Nephron (organoid): ENCODE data around the gene RAB11FIP4.

Experiments used
- H3K27ac Mint-ChIP-seq, 3 experiments: 2 replicates each; pipeline ENCODE4 v1.8.0; 2020; ENCODE audit warnings: mixed read lengths in 3 of 3, mild to moderate bottlenecking in 2 of 3, moderate library complexity in 1 of 3
- H3K27me3 Mint-ChIP-seq: 2 replicates; pipeline ENCODE4 v1.8.0; 2021; ENCODE audit warnings: low read depth, mild to moderate bottlenecking, moderate library complexity, mixed read lengths
- H3K36me3 Mint-ChIP-seq: 2 replicates; pipeline ENCODE4 v1.8.0; 2020; ENCODE audit warnings: low read depth, mixed read lengths
- H3K4me1 Mint-ChIP-seq: 2 replicates; pipeline ENCODE4 v1.8.0; 2020; ENCODE audit warnings: mixed read lengths
- H3K4me3 Mint-ChIP-seq, 3 experiments: 2 replicates each; pipeline ENCODE4 v1.8.0; 2020; ENCODE audit warnings: mild to moderate bottlenecking in 3 of 3, mixed read lengths in 3 of 3, moderate library complexity in 2 of 3
- H3K9me3 Mint-ChIP-seq: 2 replicates; pipeline ENCODE4 v1.8.0; 2020; ENCODE audit warnings: mixed read lengths
- TF ChIP-seq, protein P1 (sequence below), 3 experiments: fragments of 200-600 bp; sonication (generic); IDR thresholded peaks; one replicate each; pipeline ENCODE4 v1.5.0; 2021; ENCODE audit warnings: antibody characterized with exemption in 3 of 3; ENCODE audit not compliant: unreplicated experiment in 3 of 3

RAB11FIP4 gene

DNA sequence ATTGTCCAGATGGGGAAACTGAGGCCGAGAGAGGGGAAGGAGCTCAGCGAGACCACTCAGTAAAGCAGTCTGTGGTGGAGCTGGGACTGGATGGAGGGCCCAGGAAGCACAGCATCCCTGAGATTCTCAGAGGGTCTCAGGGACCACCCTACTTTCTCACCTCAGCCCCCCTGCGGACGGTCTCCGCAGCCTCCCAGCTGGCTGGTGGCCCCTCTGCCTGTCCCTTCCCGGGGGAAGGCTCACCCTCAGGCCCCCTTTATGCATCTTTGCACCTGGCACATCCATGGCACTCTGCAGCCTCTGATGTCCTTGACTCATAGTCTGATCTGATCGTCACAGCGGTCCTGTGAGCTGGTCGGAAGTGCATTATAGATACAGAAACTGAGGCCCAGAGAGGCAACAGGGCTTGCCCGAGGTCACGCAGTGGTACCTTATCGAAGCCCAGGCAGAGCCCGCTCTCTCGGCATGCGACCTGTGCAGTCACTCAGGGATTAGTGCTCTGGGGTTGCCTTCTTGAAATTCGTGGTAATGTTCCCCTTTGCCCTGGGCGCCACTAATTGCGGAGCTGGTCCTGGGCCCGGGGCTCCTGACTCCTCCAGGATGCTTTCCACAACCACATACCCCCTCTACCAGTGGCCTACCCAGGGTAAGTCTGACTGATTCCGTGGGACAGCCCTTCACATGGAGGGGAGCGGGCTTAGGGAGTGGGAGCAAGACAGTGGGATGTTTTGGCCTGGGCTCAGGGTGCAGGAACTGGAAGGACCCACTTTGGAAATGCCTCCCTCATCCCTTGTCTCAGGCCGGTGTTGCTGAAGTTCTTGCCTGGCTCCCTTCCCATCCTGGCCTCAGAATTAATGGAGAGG, 24.4 kb downstream of the RAB11FIP4 start:
- H3K4me3 Mint-ChIP-seq, result no peak overlapping the region
- TF ChIP-seq, protein P1, sequence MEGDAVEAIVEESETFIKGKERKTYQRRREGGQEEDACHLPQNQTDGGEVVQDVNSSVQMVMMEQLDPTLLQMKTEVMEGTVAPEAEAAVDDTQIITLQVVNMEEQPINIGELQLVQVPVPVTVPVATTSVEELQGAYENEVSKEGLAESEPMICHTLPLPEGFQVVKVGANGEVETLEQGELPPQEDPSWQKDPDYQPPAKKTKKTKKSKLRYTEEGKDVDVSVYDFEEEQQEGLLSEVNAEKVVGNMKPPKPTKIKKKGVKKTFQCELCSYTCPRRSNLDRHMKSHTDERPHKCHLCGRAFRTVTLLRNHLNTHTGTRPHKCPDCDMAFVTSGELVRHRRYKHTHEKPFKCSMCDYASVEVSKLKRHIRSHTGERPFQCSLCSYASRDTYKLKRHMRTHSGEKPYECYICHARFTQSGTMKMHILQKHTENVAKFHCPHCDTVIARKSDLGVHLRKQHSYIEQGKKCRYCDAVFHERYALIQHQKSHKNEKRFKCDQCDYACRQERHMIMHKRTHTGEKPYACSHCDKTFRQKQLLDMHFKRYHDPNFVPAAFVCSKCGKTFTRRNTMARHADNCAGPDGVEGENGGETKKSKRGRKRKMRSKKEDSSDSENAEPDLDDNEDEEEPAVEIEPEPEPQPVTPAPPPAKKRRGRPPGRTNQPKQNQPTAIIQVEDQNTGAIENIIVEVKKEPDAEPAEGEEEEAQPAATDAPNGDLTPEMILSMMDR (IDR thresholded peaks at IDR 0.05; ENCODE audit: unreplicated experiment in 3 of 3), result no peak
- H3K9me3 Mint-ChIP-seq, result no peaks in the 10 kb centered on the region
- H3K36me3 Mint-ChIP-seq, result no peaks in the 10 kb centered on the region
- H3K27ac Mint-ChIP-seq, result peak overlapping the region in 1 of 3 experiments; percentile 46
- peaks cover 22% of the 10 kb centered on the region for H3K27me3 Mint-ChIP-seq
- H3K4me1 Mint-ChIP-seq, result peaks cover 26% of the 10 kb centered on the region

DNA sequence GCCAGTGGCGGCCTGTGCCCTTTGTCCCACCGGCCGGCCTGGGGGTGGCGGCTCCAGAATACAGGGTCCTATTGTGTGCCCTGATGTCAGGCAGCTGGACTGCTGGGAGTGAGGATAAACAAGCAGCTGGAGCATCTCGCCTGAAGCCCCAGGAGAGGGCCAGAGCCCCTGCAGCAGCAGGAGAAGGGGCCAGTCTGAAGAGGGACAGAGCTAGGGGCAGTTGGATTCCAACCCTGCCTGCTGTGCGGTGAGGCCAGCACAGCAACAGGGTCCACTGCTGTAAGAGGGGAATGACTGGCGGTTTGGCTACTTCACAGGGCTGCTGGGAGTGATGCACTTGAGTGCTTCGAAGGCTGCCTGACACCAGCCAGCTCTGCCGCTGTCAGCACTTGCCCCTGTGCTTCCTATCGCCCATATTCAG, 25.0 kb downstream of the RAB11FIP4 start:
- TF ChIP-seq, protein P1 (IDR thresholded peaks at IDR 0.05; ENCODE audit: unreplicated experiment in 3 of 3), result no peak
- Mint-ChIP-seq H3K4me3 (no peak overlapping the region), H3K9me3 (no peaks in the 10 kb centered on the region), H3K4me1 (peaks cover 26% of the 10 kb centered on the region), H3K27me3 (peaks cover 22% of the 10 kb centered on the region), H3K36me3 (no peaks in the 10 kb centered on the region), H3K27ac (peak overlapping the region in 1 of 3 experiments; percentile 46)

DNA sequence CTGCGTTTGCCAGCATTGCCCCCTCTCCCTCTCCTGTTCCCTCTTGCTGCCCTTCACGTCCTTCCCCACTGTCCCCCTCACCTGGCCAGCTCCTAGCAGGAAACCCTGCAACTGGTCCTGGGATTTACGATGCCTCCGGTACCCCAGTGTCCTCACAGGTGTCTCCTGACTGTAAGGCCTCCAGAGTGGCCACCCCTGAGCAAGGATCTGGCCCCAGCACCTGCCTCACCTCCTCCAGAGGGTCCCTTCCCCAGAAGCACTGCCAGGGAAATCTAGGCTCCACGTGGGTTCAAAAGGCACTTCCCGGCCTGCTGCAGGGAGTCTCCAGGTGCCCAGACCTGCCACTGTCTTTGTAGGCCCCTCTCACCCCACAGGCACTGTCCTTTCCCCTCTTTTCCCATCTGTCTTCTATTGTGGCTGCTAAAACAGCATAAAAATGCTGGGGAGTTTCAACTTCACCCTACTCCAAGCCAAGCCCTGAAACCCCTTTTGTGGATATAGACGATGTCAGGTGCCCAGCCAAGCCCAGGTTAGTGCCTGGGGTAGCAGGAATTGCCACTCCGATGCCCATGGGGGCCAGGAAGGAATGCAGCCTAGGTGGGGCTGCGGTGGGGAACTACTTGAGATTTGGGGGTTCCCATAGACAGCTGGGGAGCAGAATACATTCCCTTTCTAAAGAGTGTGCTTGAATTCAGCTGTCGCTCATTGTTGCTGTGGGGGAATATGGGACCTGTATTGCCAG, 25.7 kb downstream of the RAB11FIP4 start:
- Mint-ChIP-seq H3K9me3 (peaks cover 1% of the 10 kb centered on the region), H3K4me1 (peaks cover 26% of the 10 kb centered on the region), H3K4me3 (no peak overlapping the region), H3K27me3 (peaks cover 22% of the 10 kb centered on the region), H3K27ac (no peak overlapping the region), H3K36me3 (no peaks in the 10 kb centered on the region)
- TF ChIP-seq, protein P1 (IDR thresholded peaks at IDR 0.05; ENCODE audit: unreplicated experiment in 3 of 3), result no peak

DNA sequence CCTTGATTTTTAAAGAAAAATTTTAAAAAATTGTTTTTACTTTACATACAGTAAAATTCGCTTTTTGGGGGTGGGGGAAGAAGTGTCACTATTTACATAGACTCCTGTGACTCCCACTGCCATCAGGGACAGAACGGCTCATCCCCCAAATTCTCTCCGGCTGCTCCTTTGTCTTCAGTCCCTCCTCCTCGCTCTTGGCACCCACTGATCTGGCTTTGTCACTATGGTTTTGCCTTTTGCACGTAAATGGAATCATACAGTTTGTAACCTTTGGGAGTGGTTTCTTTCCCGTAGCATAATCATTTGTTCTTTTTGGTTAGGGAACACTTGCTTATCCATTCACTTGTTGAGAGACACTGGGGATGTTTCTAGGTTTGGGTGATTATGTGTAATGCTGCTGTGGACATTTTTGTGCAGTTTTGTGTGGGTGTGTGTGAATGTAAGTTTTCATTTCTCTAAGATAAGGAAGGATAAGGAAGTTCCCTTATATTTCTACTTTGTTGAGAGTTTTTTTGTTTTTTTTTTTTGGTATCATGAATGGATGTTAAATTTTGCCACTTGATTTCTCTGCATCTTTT, 27.4 kb downstream of the RAB11FIP4 start:
- no peak overlapping the region for H3K27ac Mint-ChIP-seq
- no peaks in the 10 kb centered on the region for H3K36me3 Mint-ChIP-seq
- peaks cover 9% of the 10 kb centered on the region for H3K9me3 Mint-ChIP-seq
- H3K4me3 Mint-ChIP-seq, result no peak overlapping the region
- H3K4me1 Mint-ChIP-seq, result peaks cover 16% of the 10 kb centered on the region
- H3K27me3 Mint-ChIP-seq, result peaks cover 11% of the 10 kb centered on the region
- TF ChIP-seq, protein P1 (IDR thresholded peaks at IDR 0.05; ENCODE audit: unreplicated experiment in 3 of 3), result no peak

DNA sequence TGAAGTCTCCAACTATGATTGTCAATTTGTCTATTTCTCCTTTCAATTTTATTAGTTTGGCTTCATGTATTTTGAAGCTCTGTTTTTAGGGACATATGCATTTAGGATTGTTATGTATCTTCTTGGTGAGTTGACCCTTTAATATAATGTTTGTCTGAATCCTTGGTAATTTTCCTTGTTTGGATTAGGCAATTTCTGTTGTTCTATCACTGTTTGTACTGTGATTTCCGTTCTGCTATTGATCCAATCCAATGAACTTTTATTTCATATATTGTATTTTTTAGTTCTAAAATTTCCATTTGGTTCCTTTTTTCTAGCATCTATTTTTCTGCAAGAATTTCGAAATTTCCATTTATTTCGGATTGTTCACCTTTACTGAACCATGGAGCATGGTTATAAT, 31.0 kb downstream of the RAB11FIP4 start:
- no peaks in the 10 kb centered on the region for H3K36me3 Mint-ChIP-seq
- no peak overlapping the region for H3K27ac Mint-ChIP-seq
- peaks cover 12% of the 10 kb centered on the region for H3K9me3 Mint-ChIP-seq
- peaks cover 17% of the 10 kb centered on the region for H3K4me1 Mint-ChIP-seq
- no peak overlapping the region for H3K4me3 Mint-ChIP-seq
- TF ChIP-seq, protein P1 (IDR thresholded peaks at IDR 0.05; ENCODE audit: unreplicated experiment in 3 of 3), result no peak
- H3K27me3 Mint-ChIP-seq, result peaks cover 4% of the 10 kb centered on the region
